K562 (cell line): Measurements from ENCODE around the gene ARHGAP9. TPM values are rescaled to one million over a fixed set of nuclear protein-coding genes. Genes with fewer than 3 reads are reported as not detected.
A peak's percentile ranks its signal among the peaks of the same experiment; 100 is the strongest.

ENCODE experiments used
- ATF4 ChIP-seq: fragments of 450-650 bp; formaldehyde crosslinking; IDR thresholded peaks from 2 replicates; pipeline ENCODE4 v1.4.0; 2022; ENCODE audit warnings: mild to moderate bottlenecking, moderate library complexity
- CTBP1 ChIP-seq: fragments of 450-650 bp; IDR thresholded peaks from 2 replicates; pipeline ENCODE4 v1.6.1; 2016; ENCODE audit warnings: borderline replicate concordance
- CXXC5 ChIP-seq: fragments of 250-450 bp; sonication (Bioruptor Pico); IDR thresholded peaks from 2 replicates; pipeline ENCODE4 v1.8.0; 2022; ENCODE audit warnings: inconsistent platforms, mild to moderate bottlenecking, moderate library complexity
- FOS ChIP-seq: IDR thresholded peaks from 3 replicates; pipeline ENCODE4 v1.6.1; 2011; ENCODE audit not compliant: insufficient read length; ENCODE audit errors: extremely low read depth
- GATA2 ChIP-seq: sonication (generic); formaldehyde crosslinking; IDR thresholded peaks from 2 replicates; pipeline ENCODE4 v1.4.0; 2020; ENCODE audit warnings: mild to moderate bottlenecking, missing genetic modification reagents
- HDAC2 ChIP-seq: fragments of 450-650 bp; IDR thresholded peaks from 2 replicates; pipeline ENCODE4 v1.6.1; 2016; ENCODE audit warnings: mild to moderate bottlenecking
- HDAC8 ChIP-seq: fragments of 450-650 bp; IDR thresholded peaks from 2 replicates; pipeline ENCODE4 v1.6.1; 2016; ENCODE audit warnings: mild to moderate bottlenecking, missing genetic modification characterization, moderate library complexity, missing compliant biosample characterization
- NCOA2 ChIP-seq, 2 experiments: fragments of 450-650 bp; IDR thresholded peaks; 2 replicates each; pipeline ENCODE4 v1.6.1; 2018; ENCODE audit warnings: mild to moderate bottlenecking in 2 of 2, moderate library complexity in 1 of 2; ENCODE audit not compliant: partially characterized antibody in 2 of 2
- NFRKB ChIP-seq: fragments of 450-650 bp; IDR thresholded peaks from 2 replicates; pipeline ENCODE4 v1.6.1; 2016; ENCODE audit warnings: low read depth
- POLR2AphosphoS2 ChIP-seq: IDR thresholded peaks from 2 replicates; pipeline ENCODE4 v1.6.1; 2012; ENCODE audit warnings: low read length, improper control_type of control experiment
- SMARCC2 ChIP-seq: fragments of 450-650 bp; IDR thresholded peaks from 2 replicates; pipeline ENCODE4 v1.6.1; 2017; ENCODE audit warnings: antibody characterized with exemption, moderate library complexity, mild to moderate bottlenecking, low read depth
- TAF15 ChIP-seq: fragments of 200-400 bp; formaldehyde crosslinking; IDR thresholded peaks from 2 replicates; pipeline ENCODE4 v1.6.1; 2017; ENCODE audit warnings: mild to moderate bottlenecking, low read depth, low read length, moderate library complexity
- TRIM24 ChIP-seq, 2 experiments: fragments of 450-650 bp; IDR thresholded peaks; 2 replicates each; pipeline ENCODE4 v1.6.1; 2016
- YBX1 ChIP-seq: fragments of 450-650 bp; IDR thresholded peaks from 2 replicates; pipeline ENCODE4 v1.7.1; 2016; ENCODE audit warnings: mild to moderate bottlenecking
- ZBTB9 ChIP-seq: fragments of 450-650 bp; formaldehyde crosslinking; IDR thresholded peaks from 2 replicates; pipeline ENCODE4 v1.4.0; 2020; ENCODE audit warnings: mild to moderate bottlenecking, moderate library complexity
- ZC3H11A ChIP-seq: IDR thresholded peaks from 2 replicates; pipeline ENCODE4 v1.6.1; 2012; ENCODE audit warnings: low read depth, low read length, improper control_type of control experiment
- ZNF165 ChIP-seq: fragments of 250-450 bp; sonication (Bioruptor Pico); IDR thresholded peaks from 2 replicates; pipeline ENCODE4 v1.4.0; 2020; ENCODE audit warnings: borderline replicate concordance
- ZNF511 ChIP-seq: sonication (generic); formaldehyde crosslinking; IDR thresholded peaks from 2 replicates; pipeline ENCODE4 v1.8.0; 2022; ENCODE audit warnings: mild to moderate bottlenecking, missing genetic modification reagents
- ZNF644 ChIP-seq: fragments of 200-800 bp; sonication (Bioruptor generic); IDR thresholded peaks from 2 replicates; pipeline ENCODE4 v1.6.1; 2016; ENCODE audit warnings: low read depth, missing genetic modification characterization, missing compliant biosample characterization
- polyA plus RNA-seq, 8 experiments: library from polyadenylated mRNA; depleted of rRNA in 4 of 8; stranded (reverse) in 5 of 8; unstranded in 3 of 8; fragments of >200 nt; fragmentation: Nextera tagmentation in 2 of 8; fragmentation: Illumina TruSeq in 1 of 8; extraction: Ambion mirVana in 2 of 8; extraction: Trizol in 1 of 8; gene quantifications; 2 replicates each; pipeline versions ENCODE4 v1.2.1 to v1.2.3, GENCODE V29; 2011 to 2014; ENCODE audit warnings: inconsistent platforms in 1 of 8, missing spikeins in 1 of 8
- total RNA-seq, 7 experiments: library from RNA; depleted of rRNA in 6 of 7; stranded (reverse); fragments of >200 nt in 6 of 7; fragmentation: Illumina TruSeq in 2 of 7; extraction: Trizol in 2 of 7; gene quantifications; 2 replicates each; pipeline versions ENCODE4 v1.2.1 to v1.2.3, GENCODE V29; 2011 to 2021; ENCODE audit warnings: low replicate concordance in 1 of 7
- TF ChIP-seq, protein P1 (sequence below): fragments of 450-650 bp; IDR thresholded peaks from 2 replicates; pipeline ENCODE4 v1.6.1; 2016
- TF ChIP-seq, protein P2 (sequence below): fragments of 450-650 bp; IDR thresholded peaks from 2 replicates; pipeline ENCODE4 v1.6.1; 2016; ENCODE audit warnings: missing biosample characterization, missing genetic modification characterization
- TF ChIP-seq, protein P3 (sequence below), 2 experiments: fragments of 450-650 bp; conservative IDR thresholded peaks; 2 replicates each; pipeline ENCODE4 v1.6.1; 2017; ENCODE audit warnings: mild to moderate bottlenecking in 2 of 2, moderate library complexity in 2 of 2

Gene ARHGAP9
- total and polyA plus RNA-seq, 9 of the 15 experiments (the other 6 are each of a cell fraction or from before 2014, with no cell fraction given): 1.5 to 10.2 (median 5.1) TPM

- peak; percentile 83 for TF ChIP-seq FOS
- TF ChIP-seq NFRKB: peak; percentile 99
- peak; percentile 70; the same call in 1 of the 2 replicates for TF ChIP-seq CTBP1
- TF ChIP-seq HDAC2: peak; percentile 55; the same call in 1 of the 2 replicates
- TF ChIP-seq ZNF644 (tag): peak; percentile 74; the same call in 1 of the 2 replicates
- peak; percentile 82; the same call in 1 of the 2 replicates for TF ChIP-seq HDAC8 (tag)
- TF ChIP-seq ZC3H11A: 0 out of 2 replicates have a peak, but pooled peaks have one; percentile 22
- TF ChIP-seq ZNF165: peak; percentile 39; the same call in 1 of the 2 replicates
- no peak for TF ChIP-seq GATA2 (CRISPR knock-in tag)
- TF ChIP-seq, protein P1, sequence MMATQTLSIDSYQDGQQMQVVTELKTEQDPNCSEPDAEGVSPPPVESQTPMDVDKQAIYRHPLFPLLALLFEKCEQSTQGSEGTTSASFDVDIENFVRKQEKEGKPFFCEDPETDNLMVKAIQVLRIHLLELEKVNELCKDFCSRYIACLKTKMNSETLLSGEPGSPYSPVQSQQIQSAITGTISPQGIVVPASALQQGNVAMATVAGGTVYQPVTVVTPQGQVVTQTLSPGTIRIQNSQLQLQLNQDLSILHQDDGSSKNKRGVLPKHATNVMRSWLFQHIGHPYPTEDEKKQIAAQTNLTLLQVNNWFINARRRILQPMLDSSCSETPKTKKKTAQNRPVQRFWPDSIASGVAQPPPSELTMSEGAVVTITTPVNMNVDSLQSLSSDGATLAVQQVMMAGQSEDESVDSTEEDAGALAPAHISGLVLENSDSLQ: peak; percentile 99
- TF ChIP-seq ZBTB9 (CRISPR knock-in tag): peak; percentile 83; the same call in 1 of the 2 replicates
- peak; percentile 73 for TF ChIP-seq CXXC5 (CRISPR knock-in tag)
- no peak for TF ChIP-seq YBX1
- TF ChIP-seq TAF15: no peak
- TF ChIP-seq, protein P2, sequence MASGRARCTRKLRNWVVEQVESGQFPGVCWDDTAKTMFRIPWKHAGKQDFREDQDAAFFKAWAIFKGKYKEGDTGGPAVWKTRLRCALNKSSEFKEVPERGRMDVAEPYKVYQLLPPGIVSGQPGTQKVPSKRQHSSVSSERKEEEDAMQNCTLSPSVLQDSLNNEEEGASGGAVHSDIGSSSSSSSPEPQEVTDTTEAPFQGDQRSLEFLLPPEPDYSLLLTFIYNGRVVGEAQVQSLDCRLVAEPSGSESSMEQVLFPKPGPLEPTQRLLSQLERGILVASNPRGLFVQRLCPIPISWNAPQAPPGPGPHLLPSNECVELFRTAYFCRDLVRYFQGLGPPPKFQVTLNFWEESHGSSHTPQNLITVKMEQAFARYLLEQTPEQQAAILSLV: peak; percentile 90
- TF ChIP-seq, protein P3, sequence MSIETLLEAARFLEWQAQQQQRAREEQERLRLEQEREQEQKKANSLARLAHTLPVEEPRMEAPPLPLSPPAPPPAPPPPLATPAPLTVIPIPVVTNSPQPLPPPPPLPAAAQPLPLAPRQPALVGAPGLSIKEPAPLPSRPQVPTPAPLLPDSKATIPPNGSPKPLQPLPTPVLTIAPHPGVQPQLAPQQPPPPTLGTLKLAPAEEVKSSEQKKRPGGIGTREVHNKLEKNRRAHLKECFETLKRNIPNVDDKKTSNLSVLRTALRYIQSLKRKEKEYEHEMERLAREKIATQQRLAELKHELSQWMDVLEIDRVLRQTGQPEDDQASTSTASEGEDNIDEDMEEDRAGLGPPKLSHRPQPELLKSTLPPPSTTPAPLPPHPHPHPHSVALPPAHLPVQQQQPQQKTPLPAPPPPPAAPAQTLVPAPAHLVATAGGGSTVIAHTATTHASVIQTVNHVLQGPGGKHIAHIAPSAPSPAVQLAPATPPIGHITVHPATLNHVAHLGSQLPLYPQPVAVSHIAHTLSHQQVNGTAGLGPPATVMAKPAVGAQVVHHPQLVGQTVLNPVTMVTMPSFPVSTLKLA (conservative IDR thresholded peaks at IDR 0.05): peak; percentile 55 to 62; a peak in 3 of 4 replicates
- TF ChIP-seq POLR2AphosphoS2: peak; percentile 70; the same call in 1 of the 2 replicates
- TF ChIP-seq SMARCC2: no peak
- peak; percentile 80 for TF ChIP-seq ZNF511 (CRISPR knock-in tag)
- TF ChIP-seq ATF4 (CRISPR knock-in tag): peak; percentile 99
- peak; percentile 63 to 87; a peak in 3 of 4 replicates for TF ChIP-seq TRIM24 (IDR thresholded peaks at IDR 0.05)
- TF ChIP-seq NCOA2 (IDR thresholded peaks at IDR 0.05; ENCODE audit: partially characterized antibody in 2 of 2): no peak
These were observed 24.9 kb downstream of the ARHGAP9 start, which contains the start of gene INHBE (continued) for GRCh38 chr12:57454566-57455373.
